HEK293 (cell line): ENCODE data around the gene PPM1L.

ENCODE experiments used
- CTCF ChIA-PET: fragments of 350-600 bp; formaldehyde crosslinking; extraction: SDS; loops from one replicate; lab custom pipeline; 2021; ENCODE audit warnings: antibody characterized with exemption; lab: Yijun Ruan, JAX
- POLR2A ChIA-PET: fragments of 300-600 bp; formaldehyde crosslinking; extraction: SDS; loops from one replicate; lab custom pipeline; 2020; ENCODE audit warnings: antibody characterized with exemption, inconsistent platforms; lab: Yijun Ruan, JAX
- H3K27ac ChIP-seq: fragments of 200-500 bp; sonication (Bioruptor generic); 2 replicates; pipeline ENCODE4 v1.5.1; 2014; ENCODE audit warnings: low read depth, low read length, control low read depth, inconsistent platforms; ENCODE audit errors: extremely low read depth
- H3K36me3 ChIP-seq, 2 experiments: fragments of 200-500 bp in 1 of 2; sonication (Bioruptor generic) in 1 of 2; 1 replicate in 1 of 2; 2 replicates in 1 of 2; pipeline ENCODE4 v1.5.1; 2014 to 2017; ENCODE audit warnings: inconsistent platforms in 2 of 2, low read length in 2 of 2; ENCODE audit not compliant: control insufficient read depth in 2 of 2, insufficient read depth in 1 of 2
- H3K4me1 ChIP-seq: fragments of 200-500 bp; sonication (Bioruptor generic); 2 replicates; pipeline ENCODE4 v1.5.1; 2014; ENCODE audit warnings: mild to moderate bottlenecking, low read length, inconsistent platforms; ENCODE audit not compliant: control insufficient read depth, insufficient read depth
- H3K4me3 ChIP-seq: 2 replicates; pipeline ENCODE4 v1.5.1; 2011; ENCODE audit warnings: low read depth, mild to moderate bottlenecking, control low read depth, low read length, moderate library complexity
- H3K9me3 ChIP-seq: fragments of 200-500 bp; sonication (Bioruptor generic); 2 replicates; pipeline ENCODE4 v1.5.1; 2014; ENCODE audit warnings: low read depth, low read length, inconsistent platforms; ENCODE audit not compliant: control insufficient read depth, insufficient read depth
- ELK4 ChIP-seq: IDR thresholded peaks from 2 replicates; pipeline ENCODE4 v1.6.1; 2011; ENCODE audit warnings: mild to moderate bottlenecking, low read depth, low read length, borderline replicate concordance
- FEZF1 ChIP-seq: fragments of 450-650 bp; formaldehyde crosslinking; IDR thresholded peaks from 2 replicates; pipeline ENCODE4 v1.5.1; 2016; ENCODE audit warnings: missing biosample characterization, missing genetic modification characterization
- GLI4 ChIP-seq: fragments of 450-650 bp; formaldehyde crosslinking; IDR thresholded peaks from 2 replicates; pipeline ENCODE4 v1.5.1; 2016; ENCODE audit warnings: missing biosample characterization, missing genetic modification characterization
- GLIS1 ChIP-seq: fragments of 450-650 bp; formaldehyde crosslinking; IDR thresholded peaks from 2 replicates; pipeline ENCODE4 v1.5.1; 2016; ENCODE audit warnings: missing biosample characterization, missing genetic modification characterization
- HOXC10 ChIP-seq: sonication (generic); formaldehyde crosslinking; IDR thresholded peaks from 2 replicates; pipeline ENCODE4 v1.8.1; 2023; ENCODE audit warnings: mild to moderate bottlenecking, missing genetic modification reagents
- IKZF3 ChIP-seq: fragments of 450-650 bp; IDR thresholded peaks from 2 replicates; pipeline ENCODE4 v1.5.0; 2018; ENCODE audit warnings: missing biosample characterization, mild to moderate bottlenecking, missing genetic modification characterization, moderate library complexity
- KLF9 ChIP-seq: fragments of 450-650 bp; formaldehyde crosslinking; IDR thresholded peaks from 2 replicates; pipeline ENCODE4 v1.5.1; 2016; ENCODE audit warnings: missing biosample characterization, missing genetic modification characterization, low read depth
- PRDM1 ChIP-seq: fragments of 450-650 bp; formaldehyde crosslinking; IDR thresholded peaks from 2 replicates; pipeline ENCODE4; 2016; ENCODE audit warnings: missing biosample characterization, missing genetic modification characterization
- SCRT2 ChIP-seq: fragments of 450-650 bp; formaldehyde crosslinking; IDR thresholded peaks from 2 replicates; pipeline ENCODE4 v1.5.1; 2016; ENCODE audit warnings: missing biosample characterization, missing genetic modification characterization
- SP7 ChIP-seq: fragments of 450-650 bp; formaldehyde crosslinking; IDR thresholded peaks from 2 replicates; pipeline ENCODE4 v1.5.1; 2016; ENCODE audit warnings: missing biosample characterization, missing genetic modification characterization
- ZBTB21 ChIP-seq: fragments of 450-650 bp; formaldehyde crosslinking; IDR thresholded peaks from 2 replicates; pipeline ENCODE4 v1.5.1; 2017; ENCODE audit warnings: missing biosample characterization, missing genetic modification characterization
- ZBTB6 ChIP-seq: fragments of 450-650 bp; formaldehyde crosslinking; IDR thresholded peaks from 2 replicates; pipeline ENCODE4 v1.5.1; 2017; ENCODE audit warnings: missing biosample characterization, missing genetic modification characterization
- ZFP3 ChIP-seq: fragments of 450-650 bp; formaldehyde crosslinking; IDR thresholded peaks from 2 replicates; pipeline ENCODE4 v1.5.1; 2016; ENCODE audit warnings: low read depth, missing biosample characterization, missing genetic modification characterization
- ZIC2 ChIP-seq: fragments of 450-650 bp; formaldehyde crosslinking; IDR thresholded peaks from 2 replicates; pipeline ENCODE4 v1.5.1; 2016; ENCODE audit warnings: missing biosample characterization, missing genetic modification characterization
- ZNF184 ChIP-seq: fragments of 450-650 bp; IDR thresholded peaks from 2 replicates; pipeline ENCODE4 v1.5.1; 2018; ENCODE audit warnings: missing biosample characterization, mild to moderate bottlenecking, missing genetic modification characterization
- ZNF19 ChIP-seq: fragments of 450-650 bp; formaldehyde crosslinking; IDR thresholded peaks from 2 replicates; pipeline ENCODE4; 2016; ENCODE audit warnings: missing biosample characterization, missing genetic modification characterization, low read depth
- ZNF391 ChIP-seq: fragments of 450-650 bp; formaldehyde crosslinking; IDR thresholded peaks from 2 replicates; pipeline ENCODE4 v1.5.1; 2016; ENCODE audit warnings: low read depth, missing biosample characterization, missing genetic modification characterization, borderline replicate concordance
- ZNF501 ChIP-seq: fragments of 450-650 bp; formaldehyde crosslinking; IDR thresholded peaks from 2 replicates; pipeline ENCODE4 v1.5.1; 2016; ENCODE audit warnings: missing biosample characterization, missing genetic modification characterization
- ZNF530 ChIP-seq: fragments of 450-650 bp; formaldehyde crosslinking; IDR thresholded peaks from 2 replicates; pipeline ENCODE4 v1.5.1; 2016; ENCODE audit warnings: low read depth, missing biosample characterization, missing genetic modification characterization
- ZNF548 ChIP-seq: fragments of 450-650 bp; formaldehyde crosslinking; IDR thresholded peaks from 2 replicates; pipeline ENCODE4 v1.5.1; 2016; ENCODE audit warnings: missing biosample characterization, missing genetic modification characterization
- ZNF639 ChIP-seq: fragments of 450-650 bp; formaldehyde crosslinking; IDR thresholded peaks from 2 replicates; pipeline ENCODE4 v1.5.1; 2016; ENCODE audit warnings: missing biosample characterization, missing genetic modification characterization
- ZSCAN30 ChIP-seq: fragments of 450-650 bp; IDR thresholded peaks from 2 replicates; pipeline ENCODE4 v1.5.1; 2018; ENCODE audit warnings: missing biosample characterization, mild to moderate bottlenecking, missing genetic modification characterization, moderate library complexity
- ZSCAN4 ChIP-seq: fragments of 450-650 bp; formaldehyde crosslinking; IDR thresholded peaks from 2 replicates; pipeline ENCODE4 v1.5.1; 2017; ENCODE audit warnings: missing biosample characterization, missing genetic modification characterization
- TF ChIP-seq, protein P1 (sequence below): fragments of 450-650 bp; formaldehyde crosslinking; IDR thresholded peaks from 2 replicates; pipeline ENCODE4 v1.5.1; 2017; ENCODE audit warnings: missing biosample characterization, mild to moderate bottlenecking, missing genetic modification characterization, moderate library complexity
- TF ChIP-seq, protein P2 (sequence below): fragments of 450-650 bp; formaldehyde crosslinking; IDR thresholded peaks from 2 replicates; pipeline ENCODE4 v1.5.1; 2016; ENCODE audit warnings: missing biosample characterization, missing genetic modification characterization, borderline replicate concordance
- TF ChIP-seq, protein P3 (sequence below): fragments of 450-650 bp; formaldehyde crosslinking; IDR thresholded peaks from 2 replicates; pipeline ENCODE4 v1.5.1; 2016; ENCODE audit warnings: missing biosample characterization, missing genetic modification characterization

Gene PPM1L

DNA sequence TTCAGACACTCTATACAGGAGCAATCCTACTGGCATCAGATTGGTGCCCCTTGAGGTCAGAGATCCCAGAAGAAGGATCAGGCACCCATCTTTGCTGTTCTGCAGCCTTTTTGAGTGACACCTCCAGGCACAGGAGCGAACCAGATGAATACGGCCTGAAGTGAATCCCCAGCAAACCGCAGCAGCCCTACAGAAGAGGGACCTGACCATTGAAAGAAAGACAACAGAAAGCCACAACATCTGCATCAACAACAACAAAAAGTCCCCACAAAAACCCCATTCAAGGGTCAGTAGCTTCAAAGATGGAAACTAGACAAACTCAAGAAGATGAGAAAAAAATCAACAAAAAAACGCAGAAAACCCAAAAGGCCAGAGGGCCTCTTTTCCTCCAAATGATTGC, 130.4 kb downstream of the PPM1L start:
- H3K27ac ChIP-seq: no peak overlapping the region; the same call in 1 of the 2 replicates
- no peak for TF ChIP-seq KLF9 (tag by site-specific recombination)
- no peak for TF ChIP-seq SCRT2
- TF ChIP-seq ZBTB21: no peak
- TF ChIP-seq, protein P1, sequence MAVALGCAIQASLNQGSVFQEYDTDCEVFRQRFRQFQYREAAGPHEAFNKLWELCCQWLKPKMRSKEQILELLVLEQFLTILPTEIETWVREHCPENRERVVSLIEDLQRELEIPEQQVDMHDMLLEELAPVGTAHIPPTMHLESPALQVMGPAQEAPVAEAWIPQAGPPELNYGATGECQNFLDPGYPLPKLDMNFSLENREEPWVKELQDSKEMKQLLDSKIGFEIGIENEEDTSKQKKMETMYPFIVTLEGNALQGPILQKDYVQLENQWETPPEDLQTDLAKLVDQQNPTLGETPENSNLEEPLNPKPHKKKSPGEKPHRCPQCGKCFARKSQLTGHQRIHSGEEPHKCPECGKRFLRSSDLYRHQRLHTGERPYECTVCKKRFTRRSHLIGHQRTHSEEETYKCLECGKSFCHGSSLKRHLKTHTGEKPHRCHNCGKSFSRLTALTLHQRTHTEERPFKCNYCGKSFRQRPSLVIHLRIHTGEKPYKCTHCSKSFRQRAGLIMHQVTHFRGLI (tag by site-specific recombination): no peak
- TF ChIP-seq ZNF501 (tag by site-specific recombination): no peak
- no peak for TF ChIP-seq ZBTB6 (tag by site-specific recombination)
- TF ChIP-seq ZFP3 (tag by site-specific recombination): no peak
- TF ChIP-seq FEZF1 (tag by site-specific recombination): no peak
- no peak for TF ChIP-seq ELK4
- TF ChIP-seq ZNF391 (tag by site-specific recombination): no peak
- no peak for TF ChIP-seq PRDM1
- no peaks in the 10 kb centered on the region for H3K9me3 ChIP-seq
- H3K36me3 ChIP-seq: no peaks in the 10 kb centered on the region
- no peak overlapping the region for H3K4me3 ChIP-seq
- H3K4me1 ChIP-seq: no peaks in the 10 kb centered on the region; the same call in 1 of the 2 replicates
- ChIA-PET POLR2A (no interaction called here), CTCF (interaction anchor here (0.7 to 1.1 kb wide), 3 partner anchors 42 to 106 kb away, joined by 3 to 4 read pairs (median 3); no protein-coding TSS in a partner anchor)

DNA sequence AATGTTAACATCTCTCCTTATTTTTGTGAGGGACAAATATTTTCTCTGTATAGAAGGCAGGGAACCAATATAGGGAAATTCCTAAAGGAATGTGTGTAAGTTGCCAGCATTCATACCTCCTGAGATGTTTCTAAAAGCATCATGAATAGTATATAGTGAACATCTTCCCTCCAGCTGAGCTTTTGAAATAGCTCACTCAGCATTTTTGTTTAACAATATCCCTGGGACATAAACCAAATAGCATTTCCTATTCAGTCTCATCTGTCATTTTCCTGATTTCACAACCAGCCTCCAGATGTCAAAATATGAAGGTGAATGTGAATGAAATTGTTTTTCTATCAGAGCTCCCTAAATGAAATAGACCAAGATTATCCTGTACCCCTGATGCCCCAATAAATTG, 137.2 kb downstream of the PPM1L start:
- no peaks in the 10 kb centered on the region for H3K9me3 ChIP-seq
- H3K4me1 ChIP-seq: no peaks in the 10 kb centered on the region
- no peak overlapping the region for H3K4me3 ChIP-seq
- no peaks in the 10 kb centered on the region for H3K36me3 ChIP-seq
- ChIA-PET CTCF (interaction anchor here (0.5 kb wide), 1 partner anchor 86 kb away, joined by 3 read pairs; no protein-coding TSS in a partner anchor), POLR2A (no interaction called here)
- no peak overlapping the region for H3K27ac ChIP-seq
- TF ChIP-seq GLI4 (tag by site-specific recombination): no peak
- no peak for TF ChIP-seq ZNF184
- no peak for TF ChIP-seq ZNF639 (tag by site-specific recombination)
- TF ChIP-seq ZSCAN4 (tag by site-specific recombination): no peak
- TF ChIP-seq ZSCAN30: no peak
- no peak for TF ChIP-seq SP7
- TF ChIP-seq ZNF19 (tag by site-specific recombination): no peak
- no peak for TF ChIP-seq HOXC10 (CRISPR knock-in tag)
- no peak for TF ChIP-seq ZNF548 (tag by site-specific recombination)
- TF ChIP-seq ZIC2 (tag by site-specific recombination): no peak
- TF ChIP-seq GLIS1 (tag by site-specific recombination): no peak
- no peak for TF ChIP-seq ZNF530 (tag by site-specific recombination)
- TF ChIP-seq, protein P2, sequence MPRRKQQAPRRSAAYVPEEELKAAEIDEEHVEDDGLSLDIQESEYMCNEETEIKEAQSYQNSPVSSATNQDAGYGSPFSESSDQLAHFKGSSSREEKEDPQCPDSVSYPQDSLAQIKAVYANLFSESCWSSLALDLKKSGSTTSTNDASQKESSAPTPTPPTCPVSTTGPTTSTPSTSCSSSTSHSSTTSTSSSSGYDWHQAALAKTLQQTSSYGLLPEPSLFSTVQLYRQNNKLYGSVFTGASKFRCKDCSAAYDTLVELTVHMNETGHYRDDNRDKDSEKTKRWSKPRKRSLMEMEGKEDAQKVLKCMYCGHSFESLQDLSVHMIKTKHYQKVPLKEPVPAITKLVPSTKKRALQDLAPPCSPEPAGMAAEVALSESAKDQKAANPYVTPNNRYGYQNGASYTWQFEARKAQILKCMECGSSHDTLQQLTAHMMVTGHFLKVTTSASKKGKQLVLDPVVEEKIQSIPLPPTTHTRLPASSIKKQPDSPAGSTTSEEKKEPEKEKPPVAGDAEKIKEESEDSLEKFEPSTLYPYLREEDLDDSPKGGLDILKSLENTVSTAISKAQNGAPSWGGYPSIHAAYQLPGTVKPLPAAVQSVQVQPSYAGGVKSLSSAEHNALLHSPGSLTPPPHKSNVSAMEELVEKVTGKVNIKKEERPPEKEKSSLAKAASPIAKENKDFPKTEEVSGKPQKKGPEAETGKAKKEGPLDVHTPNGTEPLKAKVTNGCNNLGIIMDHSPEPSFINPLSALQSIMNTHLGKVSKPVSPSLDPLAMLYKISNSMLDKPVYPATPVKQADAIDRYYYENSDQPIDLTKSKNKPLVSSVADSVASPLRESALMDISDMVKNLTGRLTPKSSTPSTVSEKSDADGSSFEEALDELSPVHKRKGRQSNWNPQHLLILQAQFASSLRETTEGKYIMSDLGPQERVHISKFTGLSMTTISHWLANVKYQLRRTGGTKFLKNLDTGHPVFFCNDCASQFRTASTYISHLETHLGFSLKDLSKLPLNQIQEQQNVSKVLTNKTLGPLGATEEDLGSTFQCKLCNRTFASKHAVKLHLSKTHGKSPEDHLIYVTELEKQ: no peak
- TF ChIP-seq, protein P3, sequence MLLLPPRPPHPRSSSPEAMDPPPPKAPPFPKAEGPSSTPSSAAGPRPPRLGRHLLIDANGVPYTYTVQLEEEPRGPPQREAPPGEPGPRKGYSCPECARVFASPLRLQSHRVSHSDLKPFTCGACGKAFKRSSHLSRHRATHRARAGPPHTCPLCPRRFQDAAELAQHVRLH (tag by site-specific recombination): no peak
- TF ChIP-seq IKZF3: no peak
